Fibroblast of lung (primary cell): ENCODE results near the gene FARP1. TPM values are rescaled to one million over a fixed set of nuclear protein-coding genes. Genes with fewer than 3 reads are reported as not detected.

Experiments
- DNase-seq, 2 donors: peaks; one replicate each; pipeline versions ENCODE4 v3.0.0 to v3.0.0-alpha.2; 2010; ENCODE audit warnings: low read depth in 2 of 2
- H2AFZ ChIP-seq: 2 replicates; pipeline ENCODE4 v1.5.1; 2012; ENCODE audit warnings: low read length, control low read depth, inconsistent platforms
- H3K27ac ChIP-seq: 2 replicates; pipeline ENCODE4 v1.5.1; 2011; ENCODE audit warnings: low read length, control low read depth; ENCODE audit not compliant: insufficient read depth
- H3K27me3 ChIP-seq: 2 replicates; pipeline ENCODE4 v1.5.1; 2011; ENCODE audit warnings: mild to moderate bottlenecking, low read length; ENCODE audit not compliant: control insufficient read depth, insufficient read depth
- H3K36me3 ChIP-seq: 2 replicates; pipeline ENCODE4 v1.5.1; 2011; ENCODE audit warnings: low read length; ENCODE audit not compliant: control insufficient read depth, insufficient read depth
- H3K4me1 ChIP-seq: 2 replicates; pipeline ENCODE4 v1.5.1; 2011; ENCODE audit warnings: low read length; ENCODE audit not compliant: control insufficient read depth, insufficient read depth; ENCODE audit errors: extremely low read depth
- H3K4me2 ChIP-seq: 2 replicates; pipeline ENCODE4 v1.5.1; 2011; ENCODE audit warnings: low read length, control low read depth; ENCODE audit not compliant: insufficient read depth; ENCODE audit errors: extremely low read depth
- H3K4me3 ChIP-seq, 4 experiments: fragments of 200-600 bp in 1 of 4; sonication (generic) in 1 of 4; replicated peaks in 1 of 4; 2 replicates each; pipeline ENCODE4 v1.5.1; 2011 to 2016; ENCODE audit warnings: low read length in 4 of 4, low read depth in 3 of 4, mild to moderate bottlenecking in 3 of 4, control low read depth in 2 of 4, inconsistent platforms in 1 of 4, mixed read lengths in 1 of 4; ENCODE audit not compliant: insufficient read depth in 1 of 4; ENCODE audit errors: control extremely low read depth in 1 of 4
- H3K79me2 ChIP-seq: 2 replicates; pipeline ENCODE4 v1.5.1; 2012; ENCODE audit warnings: mild to moderate bottlenecking, low read length, inconsistent platforms; ENCODE audit not compliant: control insufficient read depth, insufficient read depth
- H3K9ac ChIP-seq: 2 replicates; pipeline ENCODE4 v1.5.1; 2011; ENCODE audit warnings: mild to moderate bottlenecking, low read length, control low read depth; ENCODE audit not compliant: insufficient read depth
- H3K9me3 ChIP-seq: 2 replicates; pipeline ENCODE4 v1.5.1; 2012; ENCODE audit warnings: low read depth, low read length; ENCODE audit not compliant: control insufficient read depth, insufficient read depth
- H4K20me1 ChIP-seq: 2 replicates; pipeline ENCODE4 v1.5.1; 2011; ENCODE audit warnings: low read length; ENCODE audit not compliant: control insufficient read depth, insufficient read depth; ENCODE audit errors: extremely low read depth
- CTCF ChIP-seq, 2 donors: IDR thresholded peaks in 1 of 2; conservative IDR thresholded peaks in 1 of 2; 1 replicate in 1 of 2; 2 replicates in 1 of 2; pipeline ENCODE4 v1.5.1; 2011 to 2012; ENCODE audit warnings: low read length in 2 of 2, control low read depth in 1 of 2, inconsistent platforms in 1 of 2, low read depth in 1 of 2, mild to moderate bottlenecking in 1 of 2
- EZH2 ChIP-seq: IDR thresholded peaks from 2 replicates; pipeline ENCODE4 v1.5.1; 2012; ENCODE audit warnings: low read length, control low read depth, mild to moderate bottlenecking; ENCODE audit errors: missing control alignments
- polyA plus RNA-seq, 2 donors: library from polyadenylated mRNA; depleted of rRNA in 1 of 2; stranded (reverse) in 1 of 2; unstranded in 1 of 2; fragments of >200 nt; gene quantifications; 2 replicates each; pipeline ENCODE4 v1.2.1, GENCODE V29; 2011 to 2012; ENCODE audit warnings: missing spikeins in 1 of 2
- total RNA-seq: library from RNA; depleted of rRNA; stranded (reverse); fragments of >200 nt; gene quantifications from 2 replicates; pipeline ENCODE4 v1.2.1, GENCODE V29; 2014

The FARP1 gene
- total and polyA plus RNA-seq, 2 donors (not counting 1 experiment from before 2014, with no cell fraction given) = 50.9 to 199 TPM

- H3K4me2 ChIP-seq = no peak overlapping the region
- no peak overlapping the region for H3K4me3 ChIP-seq
- H3K9me3 ChIP-seq = no peaks in the 10 kb centered on the region
- TF ChIP-seq CTCF (conservative IDR thresholded peaks at IDR 0.05 in 1 of 2, IDR thresholded peaks at IDR 0.05 in 1 of 2; ENCODE audit: low read depth in 1 of 2, low read length in 2 of 2) (no peak), EZH2 (no peak)
- H3K79me2 ChIP-seq = peaks cover 8% of the 10 kb centered on the region
- H2AFZ ChIP-seq = no peak overlapping the region
- no peak overlapping the region for H3K27ac ChIP-seq
- peaks cover 3% of the 10 kb centered on the region for H3K4me1 ChIP-seq
- no peaks in the 10 kb centered on the region for H3K36me3 ChIP-seq
- DNase-seq = no peak
- no peaks in the 10 kb centered on the region for H4K20me1 ChIP-seq
- H3K27me3 ChIP-seq = no peaks in the 10 kb centered on the region
- H3K9ac ChIP-seq = no peak overlapping the region
Measured at GRCh38 chr13:98237331-98237730, 94.4 kb downstream of the FARP1 start.

GRCh38 chr13:98239162-98240076 is 96.5 kb downstream of the FARP1 start:
- Histone ChIP-seq H2AFZ (no peak overlapping the region), H3K27me3 (no peaks in the 10 kb centered on the region), H3K4me1 (no peaks in the 10 kb centered on the region), H3K27ac (no peak overlapping the region), H3K36me3 (no peaks in the 10 kb centered on the region), H3K9ac (no peak overlapping the region), H3K4me3 (no peak overlapping the region), H3K79me2 (peaks cover 8% of the 10 kb centered on the region), H4K20me1 (no peaks in the 10 kb centered on the region), H3K4me2 (no peak overlapping the region), H3K9me3 (no peaks in the 10 kb centered on the region)
- TF ChIP-seq EZH2 = no peak
- TF ChIP-seq CTCF (conservative IDR thresholded peaks at IDR 0.05 in 1 of 2, IDR thresholded peaks at IDR 0.05 in 1 of 2; ENCODE audit: low read depth in 1 of 2, low read length in 2 of 2) = no peak
- no peak for DNase-seq

- peaks cover 8% of the 10 kb centered on the region for H3K79me2 ChIP-seq
- no peaks in the 10 kb centered on the region for H3K27me3 ChIP-seq
- H4K20me1 ChIP-seq = no peaks in the 10 kb centered on the region
- no peak overlapping the region for H3K4me3 ChIP-seq
- no peak for DNase-seq
- H3K4me1 ChIP-seq = no peaks in the 10 kb centered on the region
- H3K36me3 ChIP-seq = no peaks in the 10 kb centered on the region
- no peak overlapping the region for H3K4me2 ChIP-seq
- no peak overlapping the region for H3K9ac ChIP-seq
- H3K9me3 ChIP-seq = no peaks in the 10 kb centered on the region
- H2AFZ ChIP-seq = no peak overlapping the region
- TF ChIP-seq CTCF (conservative IDR thresholded peaks at IDR 0.05 in 1 of 2, IDR thresholded peaks at IDR 0.05 in 1 of 2; ENCODE audit: low read depth in 1 of 2, low read length in 2 of 2) = no peak
- no peak for TF ChIP-seq EZH2
- H3K27ac ChIP-seq = no peak overlapping the region
Measured at GRCh38 chr13:98240135-98240534, 97.2 kb downstream of the FARP1 start.
